GM19351 (cell line): ENCODE measurements around the gene MAP2K2.

Source experiments
- ATAC-seq: cut with Tn5 transposase; IDR thresholded peaks from one replicate; pipeline ENCODE4 v1.9.1; 2021; ENCODE audit warnings: mild to moderate bottlenecking, moderate library complexity; ENCODE audit not compliant: unreplicated experiment

The MAP2K2 gene

DNA sequence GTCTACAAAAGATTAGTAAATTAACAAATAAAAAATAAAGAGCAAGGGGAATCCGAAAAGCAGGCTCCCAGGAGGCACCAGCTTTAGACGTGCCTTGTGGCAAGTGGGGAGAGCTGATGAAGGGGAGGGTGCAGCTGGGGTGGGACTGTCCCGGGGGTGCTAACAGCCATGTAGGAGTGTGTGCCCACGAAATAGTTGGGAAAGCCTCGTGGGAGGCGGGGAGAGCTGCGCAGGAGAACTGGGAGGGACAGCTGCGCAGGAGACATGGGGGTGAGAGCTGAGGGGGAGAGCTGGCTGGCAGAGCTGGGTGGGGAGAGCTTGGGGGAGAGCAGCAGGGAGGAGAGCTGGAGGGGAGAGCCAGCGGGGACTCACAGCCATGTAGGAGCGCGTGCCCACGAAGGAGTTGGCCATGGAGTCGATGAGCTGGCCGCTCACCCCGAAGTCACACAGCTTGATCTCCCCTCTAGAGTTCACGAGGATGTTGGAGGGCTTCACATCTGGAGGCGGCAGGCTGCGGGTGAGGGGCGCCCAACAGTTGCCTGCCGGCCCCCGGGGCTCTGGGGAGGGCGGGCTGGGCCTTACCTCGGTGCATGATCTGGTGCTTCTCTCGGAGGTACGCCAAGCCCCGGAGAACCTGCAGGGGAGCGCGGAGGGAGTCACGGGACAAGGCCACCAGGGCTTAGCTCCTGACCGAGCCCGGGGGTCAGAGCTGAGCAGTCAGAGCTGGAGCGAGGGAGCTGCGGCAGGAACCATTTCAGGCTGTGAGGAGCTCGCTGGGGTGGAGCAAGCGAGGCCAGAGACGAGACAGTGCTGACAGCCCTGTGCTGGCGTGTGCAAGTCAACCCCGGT lies 23.1 kb downstream of the MAP2K2 start:
- no peak for ATAC-seq

GRCh38 chr19:4099041-4099764 lies 24.7 kb downstream of the MAP2K2 start:
- ATAC-seq = no peak

DNA sequence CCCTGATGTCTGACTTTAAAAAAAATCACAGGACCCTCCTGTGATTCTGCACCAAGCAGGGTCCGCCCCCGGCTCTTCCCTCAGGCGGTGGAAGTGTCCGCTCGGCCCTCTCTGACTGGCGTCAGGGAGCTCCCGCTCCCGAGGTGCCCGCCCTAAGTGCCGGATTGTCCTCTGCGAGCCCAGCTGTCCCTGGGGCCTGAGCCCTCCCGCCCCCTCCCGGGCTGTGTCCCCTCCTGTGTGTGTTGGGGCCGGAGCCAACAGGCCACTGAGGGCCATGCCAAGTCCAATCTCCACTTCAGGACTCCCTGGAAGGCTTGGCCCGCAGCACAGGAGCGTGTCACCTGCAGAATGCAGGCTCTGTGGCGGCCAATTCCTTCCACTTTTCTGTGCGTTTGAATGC lies 25.4 kb downstream of the MAP2K2 start:
- no peak for ATAC-seq

DNA sequence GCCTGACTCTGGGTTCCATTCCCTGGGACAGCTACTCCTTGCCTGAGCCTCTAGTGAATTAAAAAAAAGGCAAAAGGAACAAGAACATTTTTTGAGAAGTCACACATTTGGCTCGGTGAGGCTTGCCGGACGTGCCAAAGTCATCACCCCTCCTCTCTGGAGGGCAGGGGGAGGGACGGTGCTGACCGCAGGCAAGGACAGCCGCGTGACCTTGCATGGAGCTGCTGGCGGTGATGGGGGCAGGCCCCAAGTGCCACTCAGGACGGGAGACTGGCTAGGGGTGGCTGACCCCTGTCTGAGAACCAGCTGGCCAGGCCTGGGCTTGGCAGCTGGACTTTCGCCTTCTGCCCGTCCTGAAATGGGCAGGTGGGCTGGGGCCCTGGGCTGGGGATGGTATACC lies 26.4 kb downstream of the MAP2K2 start:
- ATAC-seq = no peak

DNA sequence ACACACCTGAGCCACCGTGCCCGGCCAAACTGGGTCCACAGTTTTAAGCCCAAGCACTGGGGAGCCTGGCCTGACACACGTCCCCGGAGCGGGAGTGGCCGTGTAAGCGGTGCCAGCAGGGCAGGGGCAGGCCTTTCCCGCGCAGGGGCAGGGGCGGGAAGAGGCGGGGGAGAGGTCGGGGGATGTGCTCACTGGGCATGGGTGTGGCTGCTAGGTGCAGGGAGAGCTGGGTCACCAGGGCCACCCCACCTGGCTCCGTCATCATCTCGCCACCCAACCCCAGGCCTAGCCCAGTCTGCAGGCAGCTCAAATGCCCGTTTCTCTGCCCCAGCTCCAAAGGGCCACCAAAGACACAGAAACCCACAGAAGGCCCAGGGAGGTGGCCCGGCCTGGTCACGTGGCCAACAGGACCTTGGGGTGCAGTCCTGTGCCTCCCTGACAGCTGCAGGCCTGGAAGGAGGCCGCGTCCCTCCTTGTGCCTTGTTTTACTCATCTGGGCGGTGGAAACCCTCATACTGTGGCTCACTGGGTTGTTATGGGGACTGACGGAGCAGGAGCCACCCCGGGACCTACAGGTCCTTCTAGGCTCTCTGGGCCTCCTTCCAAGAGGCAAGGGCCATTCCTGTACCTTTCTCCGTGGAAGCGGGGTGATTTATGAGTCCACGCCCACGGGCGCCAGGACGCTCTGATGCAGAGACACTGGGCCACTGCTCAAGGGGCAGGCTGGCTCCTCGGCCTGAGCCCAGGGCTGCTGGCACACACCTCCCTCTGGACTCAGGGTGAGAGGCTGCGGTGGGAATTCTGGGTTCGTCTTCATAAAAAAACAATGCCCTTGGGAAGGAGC lies 27.7 kb downstream of the MAP2K2 start:
- ATAC-seq = no peak

GRCh38 chr19:4095488-4095844 lies 28.5 kb downstream of the MAP2K2 start:
- ATAC-seq = no peak

GRCh38 chr19:4094761-4095487 lies 29.0 kb downstream of the MAP2K2 start:
- ATAC-seq = no peak

- no peak for ATAC-seq
These were observed 29.6 kb downstream of the MAP2K2 start for GRCh38 chr19:4094291-4094690.

GRCh38 chr19:4093643-4094175 lies 30.2 kb downstream of the MAP2K2 start:
- no peak for ATAC-seq

- no peak for ATAC-seq
These were observed 33.3 kb downstream of the MAP2K2 start for GRCh38 chr19:4090356-4091220.

GRCh38 chr19:4089946-4090345 lies 34.0 kb downstream of the MAP2K2 start:
- ATAC-seq = no peak

GRCh38 chr19:4089400-4089908 lies 34.5 kb downstream of the MAP2K2 start:
- ATAC-seq = peak; percentile 50

DNA sequence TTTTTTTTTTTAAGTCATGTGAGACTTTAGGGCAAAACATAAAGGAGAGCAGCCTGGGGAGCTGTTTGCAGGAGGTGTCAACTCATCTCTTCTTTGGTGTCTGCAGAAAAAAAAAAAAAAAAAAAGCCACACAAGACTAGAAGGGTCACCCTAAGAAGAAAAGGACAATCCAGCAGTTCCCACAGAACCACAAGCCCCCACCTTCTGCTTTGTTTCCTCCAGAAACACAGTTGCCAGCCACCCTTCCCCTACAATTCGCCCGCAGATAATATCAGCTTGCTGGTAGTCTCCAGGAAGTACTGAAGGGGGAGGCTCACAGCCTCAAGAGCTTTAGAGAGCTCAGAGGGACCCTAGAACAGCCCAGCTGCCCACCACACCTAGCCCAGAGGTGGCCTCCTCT lies 34.9 kb downstream of the MAP2K2 start:
- ATAC-seq = peak; percentile 20

GRCh38 chr19:4087787-4088679 lies 35.9 kb downstream of the MAP2K2 start:
- ATAC-seq = no peak

DNA sequence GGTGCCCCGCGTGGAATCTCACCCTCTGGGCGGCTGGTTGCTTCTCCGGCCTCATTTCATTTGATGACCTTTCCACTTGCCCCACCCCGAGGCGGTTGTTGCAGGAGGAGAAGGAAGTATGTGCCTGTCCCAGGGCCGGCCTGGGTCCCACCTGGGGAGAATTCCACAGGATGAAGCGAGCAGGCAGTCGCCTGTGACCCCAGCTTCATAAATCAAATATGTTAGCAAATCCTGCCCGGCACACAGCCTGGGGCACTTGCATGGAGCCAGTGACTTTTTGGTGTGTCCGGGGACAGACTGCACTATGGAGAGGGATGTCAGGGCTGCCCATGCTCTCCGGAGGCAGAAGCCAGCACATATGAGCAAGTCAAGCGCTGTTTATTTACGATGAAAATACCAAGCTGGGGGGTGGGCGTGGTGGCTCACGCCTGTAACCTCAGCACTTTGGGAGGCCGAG lies 37.5 kb downstream of the MAP2K2 start:
- ATAC-seq = no peak

DNA sequence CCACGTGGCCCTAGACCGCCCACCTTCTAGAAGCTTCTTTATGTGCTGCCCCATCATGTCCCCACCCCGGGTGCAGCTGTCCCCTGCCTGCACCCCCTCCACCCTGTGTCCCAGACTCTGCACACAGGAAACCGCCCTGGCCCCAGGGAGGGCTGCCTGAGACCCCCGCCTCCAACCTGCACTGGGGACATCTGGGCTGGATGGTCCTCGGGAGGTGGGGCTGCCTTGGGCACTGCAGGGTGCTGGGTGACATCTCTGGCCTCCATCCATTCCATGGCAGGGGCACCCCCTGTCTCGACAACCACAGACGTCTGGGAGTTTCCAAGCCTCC lies 39.4 kb downstream of the MAP2K2 start:
- ATAC-seq = no peak

- no peak for ATAC-seq
These were observed 40.0 kb downstream of the MAP2K2 start for GRCh38 chr19:4083677-4084546.
